HG02678 (cell line): ENCODE data around the gene SNX13.
"Not testable (repeated sequence)": the region's sequence is repeated elsewhere in the genome, so short reads cannot be mapped to it uniquely, and the experiment has no call there.

ENCODE experiments used
- ATAC-seq: cut with Tn5 transposase; IDR thresholded peaks from one replicate; pipeline ENCODE4 v1.9.1; 2021; ENCODE audit warnings: mild to moderate bottlenecking, moderate library complexity; ENCODE audit not compliant: unreplicated experiment

SNX13 gene

GRCh38 chr7:17852361-17852760, 87.9 kb downstream of the SNX13 start:
- ATAC-seq: no peak

- no peak for ATAC-seq
Measured at GRCh38 chr7:17849504-17849903, 90.8 kb downstream of the SNX13 start.

GRCh38 chr7:17848516-17848915, 91.8 kb downstream of the SNX13 start:
- no peak for ATAC-seq

- ATAC-seq: no peak
Measured at GRCh38 chr7:17846935-17847334, 93.4 kb downstream of the SNX13 start.

- no peak for ATAC-seq
Measured at GRCh38 chr7:17845197-17845547, 95.1 kb downstream of the SNX13 start.

- no peak for ATAC-seq
Measured at GRCh38 chr7:17844514-17845196, 95.6 kb downstream of the SNX13 start.

- no peak for ATAC-seq
Measured at GRCh38 chr7:17844022-17844421, 96.3 kb downstream of the SNX13 start.

GRCh38 chr7:17843041-17843440, 97.3 kb downstream of the SNX13 start:
- ATAC-seq: no peak

- ATAC-seq: no peak
Measured at GRCh38 chr7:17832820-17833355, 107.4 kb downstream of the SNX13 start.

GRCh38 chr7:17832242-17832641, 108.1 kb downstream of the SNX13 start:
- no peak for ATAC-seq

- ATAC-seq: no peak
Measured at GRCh38 chr7:17830206-17830605, 110.1 kb downstream of the SNX13 start.

GRCh38 chr7:17829001-17829400, 111.3 kb downstream of the SNX13 start:
- ATAC-seq: no peak

GRCh38 chr7:17822547-17823173, 117.6 kb downstream of the SNX13 start:
- ATAC-seq: no peak

- ATAC-seq: no peak
Measured at GRCh38 chr7:17816903-17817302, 123.4 kb downstream of the SNX13 start.

- ATAC-seq: no peak
Measured at GRCh38 chr7:17815318-17815717, 125.0 kb downstream of the SNX13 start.

GRCh38 chr7:17814058-17814457, 126.2 kb downstream of the SNX13 start:
- ATAC-seq: no peak

- ATAC-seq: not testable (repeated sequence)
Measured at GRCh38 chr7:17809215-17809614, 131.1 kb downstream of the SNX13 start.

- no peak for ATAC-seq
Measured at GRCh38 chr7:17807242-17807641, 133.1 kb downstream of the SNX13 start.

- no peak for ATAC-seq
Measured at GRCh38 chr7:17806631-17807030, 133.7 kb downstream of the SNX13 start.

GRCh38 chr7:17802056-17802455, 138.2 kb downstream of the SNX13 start:
- ATAC-seq: no peak

GRCh38 chr7:17792075-17792936, 148.0 kb downstream of the SNX13 start:
- no peak for ATAC-seq

- no peak for ATAC-seq
Measured at GRCh38 chr7:17787257-17787656, 153.0 kb downstream of the SNX13 start.
